NCI-H2196 (cell line): Measurements from ENCODE around the gene BCAS1.

Experiments
- DNase-seq: peaks from one replicate; lab custom pipeline; 2025; ENCODE audit not compliant: unreplicated experiment; lab: John Stamatoyannopoulos, UW

The BCAS1 gene

DNA sequence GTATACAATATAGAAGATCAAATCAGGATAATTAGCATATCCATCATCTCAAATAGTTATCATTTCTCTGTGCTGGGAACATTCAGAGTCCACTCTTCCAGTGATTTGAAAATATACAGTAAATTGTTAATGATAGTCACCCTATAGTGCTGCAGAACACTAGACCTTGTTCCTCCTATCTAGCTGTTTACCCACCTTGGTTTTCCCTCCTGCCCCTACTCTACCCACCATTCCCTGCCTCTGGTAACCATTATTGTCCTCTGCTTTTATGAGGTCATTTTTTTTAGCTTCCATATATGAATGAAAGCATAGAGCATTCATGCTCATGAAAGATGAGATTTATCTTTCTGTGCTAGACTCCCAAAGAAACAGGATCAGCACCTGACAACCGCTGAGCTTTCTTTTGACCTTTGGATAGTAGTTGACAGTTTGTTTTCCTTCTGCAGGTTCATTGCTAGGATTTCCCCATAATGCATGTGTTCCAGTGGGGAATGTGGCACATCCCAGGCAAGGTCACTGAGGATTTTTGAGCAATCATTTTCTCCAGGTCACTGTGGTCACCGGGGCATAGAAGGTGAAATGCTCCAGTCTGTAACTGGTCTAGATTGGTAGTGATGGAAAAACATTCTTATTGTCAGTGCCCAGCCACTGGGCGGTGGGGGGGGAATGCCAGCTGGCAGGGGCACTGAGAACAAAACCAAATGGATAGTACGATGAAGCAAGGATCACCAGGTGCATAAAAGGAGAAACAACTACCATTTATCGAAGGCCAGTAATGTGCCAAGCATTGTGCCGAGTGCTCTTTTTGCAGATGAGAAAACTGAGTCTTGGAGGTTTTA, 33.6 kb upstream of the BCAS1 start:
- no peak for DNase-seq

DNA sequence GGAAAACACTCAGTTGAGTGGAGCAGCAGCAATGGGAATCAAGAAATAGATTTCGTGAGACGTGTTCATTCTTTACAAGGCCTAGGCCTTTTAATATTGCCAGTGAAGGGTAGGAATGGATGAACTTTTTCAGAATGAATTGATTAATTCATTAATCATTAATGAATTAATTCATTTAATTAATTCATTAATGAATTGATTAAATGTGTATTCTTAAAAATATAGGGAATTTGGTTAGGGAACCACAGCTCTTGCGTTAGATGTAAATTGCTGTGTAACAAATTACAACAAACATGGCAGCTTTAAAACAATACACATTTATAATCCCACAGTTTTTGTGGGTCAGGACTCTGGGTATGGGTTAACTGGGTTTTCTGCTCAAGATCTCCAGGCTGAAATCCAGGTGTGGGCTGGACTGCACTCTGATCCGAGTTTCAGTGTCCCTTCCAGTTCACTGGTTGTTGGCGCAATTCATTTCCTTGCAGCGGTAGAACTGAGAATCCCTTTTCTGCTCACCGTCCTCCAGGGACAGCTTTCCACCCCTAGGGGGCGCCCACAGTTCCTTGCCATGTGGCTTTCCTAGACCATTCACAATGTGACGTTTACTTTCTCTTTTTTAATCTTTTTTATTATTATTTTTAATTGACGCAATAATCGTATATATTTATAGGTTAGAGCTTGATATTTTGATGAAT, 32.8 kb upstream of the BCAS1 start:
- peak; percentile 49 for DNase-seq

- DNase-seq: no peak
These were observed 32.1 kb upstream of the BCAS1 start for GRCh38 chr20:54102543-54102942.

DNA sequence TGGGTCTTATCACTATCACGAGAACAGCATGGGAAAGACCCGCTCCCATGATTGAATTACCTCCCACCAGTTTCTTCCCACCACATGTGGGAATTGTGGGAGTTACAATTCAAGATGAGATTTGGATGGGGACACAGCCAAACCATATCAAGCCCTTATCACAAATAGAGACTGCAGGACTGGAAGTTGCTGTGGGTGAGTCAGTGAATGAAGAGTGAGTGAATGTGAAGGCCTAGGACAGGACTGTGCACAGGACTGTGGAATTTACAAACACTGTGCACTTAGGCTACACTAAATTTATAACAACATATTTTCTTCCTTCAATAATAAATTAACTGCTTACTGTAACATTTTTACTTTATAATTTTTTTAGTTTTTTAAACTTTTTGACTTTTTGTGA, 30.2 kb upstream of the BCAS1 start:
- DNase-seq: no peak

- DNase-seq: no peak
These were observed 29.5 kb upstream of the BCAS1 start for GRCh38 chr20:54099894-54100293.

DNA sequence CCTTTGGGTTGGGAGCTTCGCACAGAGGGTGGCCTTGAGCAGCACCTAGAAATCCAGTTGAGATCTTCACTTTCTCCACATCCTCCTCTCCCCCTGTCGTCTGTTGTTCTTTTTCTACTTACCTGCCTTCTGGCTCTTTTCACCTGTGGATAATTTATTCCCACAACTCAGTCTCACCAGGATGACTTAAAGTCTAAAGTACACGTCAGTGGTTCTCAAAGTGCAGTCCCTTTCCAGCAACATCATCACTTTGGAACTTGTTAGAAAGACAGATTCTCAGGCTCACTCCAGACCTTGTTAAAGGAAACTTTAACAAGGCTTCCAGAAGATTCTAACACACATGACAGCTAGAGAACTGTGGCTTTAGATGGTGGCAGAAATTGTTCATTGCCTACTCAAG, 27.7 kb upstream of the BCAS1 start:
- DNase-seq: no peak

DNA sequence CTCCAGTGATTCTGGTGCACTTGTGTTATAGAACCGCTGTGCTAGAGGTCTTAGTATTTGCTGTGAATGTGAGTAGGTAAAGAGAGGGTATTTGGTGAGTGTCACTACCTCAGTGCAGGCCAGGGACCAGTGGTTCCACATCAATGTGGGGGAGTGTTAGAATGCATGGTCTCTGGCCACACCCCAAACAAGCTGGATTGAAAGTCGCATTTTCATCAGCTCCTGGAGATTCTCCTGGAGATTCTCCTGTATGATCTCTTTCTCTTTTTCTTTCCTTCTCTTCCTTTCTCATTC, 26.8 kb upstream of the BCAS1 start:
- no peak for DNase-seq

GRCh38 chr20:54095824-54096223, 25.4 kb upstream of the BCAS1 start:
- no peak for DNase-seq

- DNase-seq: no peak
These were observed 23.8 kb upstream of the BCAS1 start for GRCh38 chr20:54094268-54094580.

DNA sequence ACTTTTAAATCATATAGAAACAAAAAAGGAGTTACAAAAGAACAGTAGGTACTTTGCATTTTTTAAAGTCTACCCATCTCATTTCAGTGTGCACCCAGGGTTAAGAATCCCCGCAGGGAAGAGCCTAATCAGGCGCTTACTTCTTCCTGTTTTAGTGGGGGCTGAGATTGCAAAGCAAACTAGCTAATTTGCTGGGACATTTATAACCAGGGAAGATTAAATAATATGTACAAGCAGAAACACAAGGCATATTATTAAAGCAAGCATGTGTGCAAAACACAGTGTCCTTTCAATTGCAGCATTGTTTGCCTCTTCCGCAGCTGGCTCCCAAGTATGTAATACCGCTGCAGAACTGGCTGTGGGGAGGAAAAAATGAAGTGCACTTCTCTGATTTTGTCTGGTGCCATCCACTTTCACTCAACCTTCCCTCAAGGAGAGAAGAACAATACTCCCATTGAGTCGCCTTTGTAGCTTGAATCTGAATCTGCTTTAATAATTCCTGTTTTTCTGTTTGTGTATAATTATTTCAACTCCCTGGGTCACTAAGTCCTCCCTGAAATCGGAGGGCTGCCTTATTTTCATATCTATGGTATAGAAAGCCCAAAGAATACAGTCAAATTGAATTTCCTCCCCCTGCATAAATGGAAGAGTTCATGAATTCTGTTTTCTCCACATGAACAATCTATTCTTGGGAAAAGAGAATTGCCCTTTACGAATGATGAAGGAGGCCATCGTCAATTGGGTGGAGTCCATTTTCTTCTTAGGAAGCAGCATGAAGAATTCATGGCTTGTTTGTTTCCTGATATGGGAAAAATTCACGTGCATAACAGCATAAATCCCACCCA, 23.3 kb upstream of the BCAS1 start:
- DNase-seq: no peak

GRCh38 chr20:54092021-54092420, 21.6 kb upstream of the BCAS1 start:
- DNase-seq: no peak

DNA sequence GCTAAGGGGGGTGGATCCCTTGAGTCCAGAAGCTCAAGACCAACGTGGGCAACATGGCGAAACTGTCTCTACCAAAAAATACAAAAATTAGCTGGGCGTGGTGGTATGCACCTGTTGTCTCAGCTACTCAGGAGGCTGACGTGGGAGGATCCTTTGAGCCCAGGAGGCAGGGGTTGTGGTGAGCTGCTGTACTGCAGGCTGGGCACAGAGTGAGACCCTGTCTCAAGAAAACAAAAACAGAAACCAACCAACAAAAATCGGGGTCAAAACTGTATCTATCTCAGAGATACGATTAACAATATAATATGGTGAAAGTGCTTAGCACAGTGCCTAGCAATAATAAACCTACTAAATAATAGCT, 20.7 kb upstream of the BCAS1 start:
- DNase-seq: no peak

DNA sequence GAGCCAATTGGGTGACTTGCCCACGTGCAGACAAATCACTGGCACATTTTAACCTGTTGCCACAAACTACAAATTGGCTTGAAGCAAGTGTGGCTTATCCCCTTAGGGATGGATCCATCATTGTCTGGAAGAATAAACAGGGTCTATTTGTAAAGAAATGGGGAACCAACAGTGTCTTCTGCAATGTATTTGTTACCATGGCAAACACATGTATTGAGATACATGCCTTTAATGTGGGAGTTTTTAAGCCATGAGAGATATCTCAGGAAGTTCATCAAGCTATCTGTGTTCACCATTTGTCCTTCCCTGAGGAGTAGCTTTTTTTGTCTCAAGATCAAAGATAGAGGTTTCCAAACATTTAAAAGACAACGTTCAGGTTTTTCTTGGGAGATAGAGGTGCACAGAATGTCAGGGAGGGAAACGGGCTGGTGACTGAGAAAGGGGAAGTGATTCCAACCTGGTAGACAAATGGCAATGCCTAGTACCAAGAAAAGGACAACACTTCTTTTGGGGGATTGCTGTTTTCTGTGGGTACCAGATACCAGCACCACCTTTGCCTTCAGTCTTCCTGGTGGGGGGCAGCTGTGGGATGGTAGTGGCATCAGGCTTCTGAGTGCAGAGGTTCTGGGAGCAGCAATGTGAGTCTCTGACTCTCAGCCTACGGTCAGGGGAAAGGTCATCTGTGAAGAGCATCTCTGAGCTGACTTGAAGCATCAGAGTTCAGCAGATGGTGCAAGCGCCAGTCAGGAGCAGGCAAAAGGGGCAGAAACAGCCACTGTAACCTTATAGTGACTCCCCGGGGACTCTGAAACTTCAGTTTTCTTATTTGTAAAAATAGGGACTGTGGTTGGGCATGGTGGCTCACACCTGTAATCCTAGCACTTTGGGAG, 20.1 kb upstream of the BCAS1 start:
- no peak for DNase-seq

DNA sequence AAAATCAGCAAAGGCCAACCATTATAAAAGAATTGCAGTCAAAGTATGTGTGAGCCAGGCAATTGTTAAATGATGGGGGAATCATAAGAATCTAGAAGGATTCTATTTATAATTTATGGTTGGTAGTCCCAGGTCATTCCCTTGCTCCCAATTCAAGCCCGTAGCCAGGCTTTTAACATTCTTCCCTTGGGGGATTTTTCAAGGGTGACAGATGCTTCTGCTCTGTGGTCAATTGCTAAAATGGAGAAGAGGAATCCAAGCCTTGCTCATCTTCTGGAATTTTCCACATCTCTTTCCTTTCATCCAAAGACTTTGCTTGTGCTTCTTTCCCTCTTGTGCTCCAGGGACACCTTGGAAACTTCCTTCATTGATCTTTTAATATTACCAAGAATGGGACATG, 18.0 kb upstream of the BCAS1 start:
- DNase-seq: no peak

DNA sequence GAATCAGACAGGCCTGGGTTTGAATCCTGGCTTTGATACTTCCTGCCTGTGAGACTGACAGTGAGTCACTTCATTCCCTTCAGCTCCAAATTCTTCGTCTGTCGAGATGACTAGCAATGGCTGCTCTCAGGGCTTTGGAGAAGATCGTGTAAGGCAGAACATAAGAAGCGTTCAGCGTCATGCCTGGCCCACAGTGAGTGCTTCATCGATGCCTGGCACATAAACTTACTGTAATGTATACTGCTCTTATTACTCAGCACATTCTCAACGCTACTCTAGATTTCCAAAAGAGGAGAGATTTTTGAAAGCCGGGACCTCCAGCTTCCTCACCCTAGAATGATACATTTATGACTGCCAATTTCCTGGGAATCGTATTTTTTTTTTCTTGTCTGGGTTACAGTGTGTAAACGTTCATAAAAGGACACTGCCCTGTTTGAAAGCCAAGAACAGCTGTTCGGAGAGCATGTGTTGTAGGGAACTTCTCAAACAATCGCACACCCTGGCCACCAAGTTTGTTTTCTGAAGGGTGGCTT, 16.2 kb upstream of the BCAS1 start:
- DNase-seq: no peak

DNA sequence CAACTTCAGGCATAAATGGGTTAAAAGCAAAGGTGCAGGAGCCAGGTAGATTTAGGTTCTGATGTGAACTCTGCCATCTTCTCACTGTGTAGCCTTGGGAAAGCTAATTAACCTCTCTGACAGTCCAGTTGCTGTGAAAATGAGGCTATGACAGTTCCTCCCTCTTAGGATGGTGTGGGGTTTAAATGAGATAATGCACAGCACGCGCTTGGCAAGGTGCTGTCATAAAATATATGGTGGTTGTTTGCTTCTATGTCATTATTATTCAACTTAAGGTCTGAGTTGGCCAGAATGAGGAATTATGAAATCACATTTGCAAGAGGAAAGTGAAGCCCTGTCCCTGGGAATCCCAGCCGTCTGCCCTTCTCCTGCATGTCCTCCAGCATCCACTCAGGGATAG, 15.5 kb upstream of the BCAS1 start:
- no peak for DNase-seq

- DNase-seq: no peak
These were observed 15.0 kb upstream of the BCAS1 start for GRCh38 chr20:54085425-54085824.

GRCh38 chr20:54084727-54085388, 14.5 kb upstream of the BCAS1 start:
- DNase-seq: no peak

DNA sequence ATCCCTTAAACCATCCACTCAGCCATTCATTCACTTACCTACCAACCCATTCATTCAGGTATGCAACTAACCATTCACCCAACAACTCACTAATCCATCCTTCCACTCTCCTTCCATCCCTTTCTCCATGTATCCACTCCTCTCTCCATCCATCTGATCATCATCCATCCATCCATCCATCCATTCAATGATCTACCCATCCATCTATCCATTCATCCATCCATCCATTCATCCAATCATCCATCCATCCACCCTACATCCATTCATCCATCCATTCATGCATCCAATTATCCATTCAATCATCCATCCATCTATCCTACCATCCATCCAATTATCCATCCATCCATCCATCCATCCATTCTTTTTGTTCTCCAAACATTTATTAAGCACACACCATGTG, 13.8 kb upstream of the BCAS1 start:
- no peak for DNase-seq

DNA sequence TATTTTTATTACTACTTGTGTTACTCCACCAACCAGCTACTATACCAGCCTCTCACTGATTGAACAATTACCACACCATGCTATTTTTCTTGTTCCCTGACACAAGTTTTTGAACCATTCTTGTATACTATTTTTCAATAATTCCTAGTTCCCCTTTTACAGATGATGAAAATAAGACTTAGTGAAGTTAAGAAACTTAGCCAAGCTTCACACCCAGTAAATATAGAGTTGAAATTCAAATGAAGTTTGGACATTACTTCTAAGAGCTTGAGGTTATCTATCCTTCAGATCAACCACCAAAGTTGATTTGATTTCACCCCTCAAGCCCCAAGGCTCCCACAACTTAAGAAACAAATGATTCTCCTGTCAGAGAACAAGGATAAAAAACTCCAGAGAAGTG, 13.1 kb upstream of the BCAS1 start:
- DNase-seq: no peak
